HCT116 (cell line): Measurements from ENCODE around the gene KIF26A.

ENCODE experiments used
- POLR2AphosphoS5 ChIP-seq: IDR thresholded peaks from 2 replicates; pipeline ENCODE4 v1.6.1; 2011; ENCODE audit warnings: mild to moderate bottlenecking, low read depth, low read length, moderate library complexity
- SP1 ChIP-seq: IDR thresholded peaks from 2 replicates; pipeline ENCODE4 v1.6.1; 2012; ENCODE audit warnings: low read depth
- ZNF274 ChIP-seq: fragments of 200-500 bp; sonication (Bioruptor generic); IDR thresholded peaks from 2 replicates; pipeline ENCODE4 v1.6.1; 2014; ENCODE audit warnings: mild to moderate bottlenecking, low read depth, low read length, inconsistent platforms
- TF ChIP-seq, protein P1 (sequence below), 3 experiments: fragments of 200-600 bp in 1 of 3; sonication (generic) in 1 of 3; IDR thresholded peaks in 2 of 3; conservative IDR thresholded peaks in 1 of 3; 2 replicates each; pipeline ENCODE4 v1.5.1; 2012 to 2017; ENCODE audit warnings: low read depth in 2 of 3, low read length in 2 of 3, antibody characterized with exemption in 1 of 3, borderline replicate concordance in 1 of 3, control low read depth in 1 of 3, mild to moderate bottlenecking in 1 of 3, mixed read lengths in 1 of 3, mixed run types in 1 of 3, moderate library complexity in 1 of 3; ENCODE audit not compliant: insufficient read depth in 1 of 3
- TF ChIP-seq, protein P2 (sequence below): IDR thresholded peaks from 2 replicates; pipeline ENCODE4 v1.6.1; 2012

DNA sequence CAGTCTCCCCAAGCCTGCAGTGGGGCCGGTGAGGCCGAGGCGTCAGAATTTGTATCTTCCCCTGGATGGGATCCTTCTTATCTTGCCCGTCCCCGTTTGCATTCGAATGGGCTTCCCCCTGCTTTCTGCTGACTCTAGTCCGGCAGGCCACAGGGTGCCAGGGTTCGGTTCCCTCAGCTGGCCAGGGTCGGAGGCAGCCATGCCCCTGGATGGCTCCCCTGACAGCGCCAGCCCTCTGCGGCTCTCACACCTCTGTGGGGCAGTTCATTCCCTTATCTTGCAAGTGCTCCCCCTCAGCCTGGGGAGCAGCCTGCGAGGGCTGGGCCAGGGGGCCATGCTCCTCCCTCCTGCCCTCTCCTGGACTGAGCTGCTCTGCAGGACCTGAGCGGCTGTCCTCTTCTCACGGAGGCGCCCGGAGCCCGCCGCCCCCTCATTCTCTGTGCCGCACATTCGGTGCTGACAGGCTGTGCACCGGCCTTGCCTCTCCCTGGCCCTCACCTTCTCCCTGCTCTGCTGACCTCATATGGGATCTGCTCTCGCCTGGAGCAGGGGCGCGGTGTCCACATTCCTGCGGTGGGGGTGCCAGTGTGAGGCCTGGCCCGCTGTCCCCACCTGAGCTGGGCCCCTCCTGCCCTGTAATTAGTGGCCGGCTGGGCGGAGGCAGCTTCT, 32.8 kb downstream of the KIF26A start:
- TF ChIP-seq SP1 = no peak
- TF ChIP-seq, protein P1, sequence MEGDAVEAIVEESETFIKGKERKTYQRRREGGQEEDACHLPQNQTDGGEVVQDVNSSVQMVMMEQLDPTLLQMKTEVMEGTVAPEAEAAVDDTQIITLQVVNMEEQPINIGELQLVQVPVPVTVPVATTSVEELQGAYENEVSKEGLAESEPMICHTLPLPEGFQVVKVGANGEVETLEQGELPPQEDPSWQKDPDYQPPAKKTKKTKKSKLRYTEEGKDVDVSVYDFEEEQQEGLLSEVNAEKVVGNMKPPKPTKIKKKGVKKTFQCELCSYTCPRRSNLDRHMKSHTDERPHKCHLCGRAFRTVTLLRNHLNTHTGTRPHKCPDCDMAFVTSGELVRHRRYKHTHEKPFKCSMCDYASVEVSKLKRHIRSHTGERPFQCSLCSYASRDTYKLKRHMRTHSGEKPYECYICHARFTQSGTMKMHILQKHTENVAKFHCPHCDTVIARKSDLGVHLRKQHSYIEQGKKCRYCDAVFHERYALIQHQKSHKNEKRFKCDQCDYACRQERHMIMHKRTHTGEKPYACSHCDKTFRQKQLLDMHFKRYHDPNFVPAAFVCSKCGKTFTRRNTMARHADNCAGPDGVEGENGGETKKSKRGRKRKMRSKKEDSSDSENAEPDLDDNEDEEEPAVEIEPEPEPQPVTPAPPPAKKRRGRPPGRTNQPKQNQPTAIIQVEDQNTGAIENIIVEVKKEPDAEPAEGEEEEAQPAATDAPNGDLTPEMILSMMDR (IDR thresholded peaks at IDR 0.05 in 2 of 3, conservative IDR thresholded peaks at IDR 0.05 in 1 of 3; ENCODE audit: borderline replicate concordance in 1 of 3, insufficient read depth in 1 of 3, low read depth in 2 of 3, low read length in 2 of 3) = no peak
- TF ChIP-seq POLR2AphosphoS5 = no peak
- TF ChIP-seq, protein P2, sequence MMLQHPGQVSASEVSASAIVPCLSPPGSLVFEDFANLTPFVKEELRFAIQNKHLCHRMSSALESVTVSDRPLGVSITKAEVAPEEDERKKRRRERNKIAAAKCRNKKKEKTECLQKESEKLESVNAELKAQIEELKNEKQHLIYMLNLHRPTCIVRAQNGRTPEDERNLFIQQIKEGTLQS = no peak
- no peak for TF ChIP-seq ZNF274
